Astrocyte of the cerebellum (primary cell): Measurements from ENCODE around the gene EEIG1.

Experiments
- DNase-seq: peaks from one replicate; pipeline ENCODE4 v3.0.0-alpha.2; 2011; ENCODE audit warnings: low read depth
- H3K4me3 ChIP-seq: 2 replicates; pipeline ENCODE4 v1.5.1; 2011; ENCODE audit warnings: mild to moderate bottlenecking, low read depth, low read length, moderate library complexity
- CTCF ChIP-seq: IDR thresholded peaks from 2 replicates; pipeline ENCODE4 v1.5.1; 2012; ENCODE audit warnings: low read length, low read depth, moderate library complexity, mild to moderate bottlenecking; ENCODE audit errors: missing control alignments
- in situ Hi-C: cut with HindIII; loops from 2 replicates; pipeline ENCODE4 v1.10.0; 2017; ENCODE audit warnings: low sequenced_read_pairs

The EEIG1 gene

DNA sequence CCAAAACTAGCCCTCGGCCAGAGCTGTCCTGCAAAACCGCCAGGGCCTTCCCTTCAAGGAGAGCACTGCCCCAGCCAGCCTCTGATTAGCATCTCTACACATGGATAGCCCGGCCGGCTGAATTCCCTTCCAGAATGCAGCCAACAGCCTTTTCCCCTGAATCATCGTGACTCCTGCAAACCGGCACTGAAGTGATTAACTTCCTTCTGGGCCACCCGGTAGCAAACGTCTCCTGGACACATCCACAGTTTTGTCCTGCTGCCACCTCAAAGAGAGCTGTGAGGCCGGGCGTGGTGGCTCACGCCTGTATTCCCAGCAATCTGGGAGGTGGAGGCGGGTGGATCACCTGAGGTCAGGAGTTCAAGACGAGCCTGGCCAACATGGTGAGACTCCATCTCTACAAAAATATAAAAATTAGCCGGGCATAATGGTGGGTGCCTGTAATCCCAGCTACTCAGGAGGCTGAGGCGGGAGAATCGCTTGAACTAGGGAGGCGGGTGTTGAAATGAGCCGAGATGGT, 21.1 kb upstream of the EEIG1 start:
- peak; percentile 57 for DNase-seq

DNA sequence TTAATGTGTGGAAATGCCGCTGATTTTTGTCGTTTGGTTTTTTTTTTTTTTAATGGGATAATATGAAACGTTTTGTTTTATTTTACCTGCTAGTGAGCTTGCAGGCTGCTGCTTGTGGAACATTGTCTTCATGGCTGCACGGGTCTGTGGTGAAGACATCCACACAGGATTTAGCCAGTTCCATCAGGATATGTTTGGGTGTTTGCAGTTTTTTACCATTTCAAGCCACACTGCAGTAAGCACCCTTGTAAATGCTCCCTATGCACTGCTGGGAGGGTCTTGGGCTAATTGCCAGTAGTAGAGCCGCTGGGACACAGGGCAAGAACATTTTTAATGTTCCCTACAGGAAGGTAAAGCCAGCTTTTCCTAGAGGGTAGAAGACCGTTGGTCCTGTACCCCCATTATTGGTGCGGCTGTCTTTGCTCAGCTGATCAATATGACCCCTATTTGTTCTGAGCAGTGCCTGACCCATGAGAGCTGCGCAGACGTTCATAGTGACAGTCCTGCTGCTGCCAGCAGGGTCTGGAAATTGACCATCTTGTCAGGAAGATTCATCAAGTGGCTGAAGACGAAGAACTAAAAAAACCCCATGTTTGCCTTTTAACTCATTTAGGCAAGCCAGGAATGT, 20.5 kb upstream of the EEIG1 start:
- no peak overlapping the region for H3K4me3 ChIP-seq
- in situ Hi-C loops = no loop called here
- no peak for DNase-seq
- TF ChIP-seq CTCF = no peak

More for the DNA sequence above, 21.1 kb upstream of the EEIG1 start:
- TF ChIP-seq CTCF = no peak
- in situ Hi-C loops = no loop called here
- no peak overlapping the region for H3K4me3 ChIP-seq

DNA sequence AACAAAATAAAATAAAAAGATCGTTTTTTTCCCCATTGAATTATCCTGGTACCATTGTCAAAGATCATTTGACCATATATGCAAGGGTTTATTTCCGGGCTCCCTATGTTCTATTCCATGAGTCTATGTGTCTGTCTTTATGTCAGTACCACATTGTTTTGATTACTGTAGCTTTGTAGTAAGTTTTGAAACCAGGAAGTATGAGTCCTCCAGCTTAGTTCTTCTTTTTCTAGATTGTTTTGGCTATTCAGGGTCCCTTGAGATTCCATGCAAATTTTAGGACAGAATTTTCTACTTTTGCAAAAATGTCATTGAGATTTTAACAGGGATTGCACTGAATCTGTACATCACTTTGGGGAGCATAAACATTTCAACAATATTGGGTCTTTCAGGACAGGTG, 18.7 kb upstream of the EEIG1 start:
- no peak overlapping the region for H3K4me3 ChIP-seq
- no peak for DNase-seq
- in situ Hi-C loops = no loop called here
- no peak for TF ChIP-seq CTCF

DNA sequence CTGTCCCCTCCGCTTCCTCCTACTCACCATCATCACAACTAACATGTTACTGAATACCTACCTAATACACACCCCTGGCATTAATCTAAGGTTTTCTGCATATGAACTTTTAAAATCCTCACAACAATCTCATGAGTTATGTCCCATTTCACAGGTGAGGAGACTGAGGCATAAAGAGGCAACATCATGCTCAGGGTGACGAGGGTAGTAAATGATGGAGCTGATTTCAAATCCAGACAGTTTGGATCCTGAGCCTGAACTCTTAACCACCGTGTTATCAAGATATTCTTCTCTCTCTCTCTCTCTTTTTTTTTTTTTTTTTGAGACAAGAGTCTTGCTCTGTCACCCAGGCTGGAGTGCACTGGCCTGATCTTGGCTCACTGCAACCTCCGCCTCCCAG, 12.9 kb upstream of the EEIG1 start:
- H3K4me3 ChIP-seq = no peak overlapping the region
- DNase-seq = no peak
- in situ Hi-C loops = no loop called here
- no peak for TF ChIP-seq CTCF

GRCh38 chr9:127991757-127992274, 11.0 kb upstream of the EEIG1 start:
- no peak overlapping the region for H3K4me3 ChIP-seq
- in situ Hi-C loops = no loop called here
- no peak for TF ChIP-seq CTCF
- DNase-seq = no peak

DNA sequence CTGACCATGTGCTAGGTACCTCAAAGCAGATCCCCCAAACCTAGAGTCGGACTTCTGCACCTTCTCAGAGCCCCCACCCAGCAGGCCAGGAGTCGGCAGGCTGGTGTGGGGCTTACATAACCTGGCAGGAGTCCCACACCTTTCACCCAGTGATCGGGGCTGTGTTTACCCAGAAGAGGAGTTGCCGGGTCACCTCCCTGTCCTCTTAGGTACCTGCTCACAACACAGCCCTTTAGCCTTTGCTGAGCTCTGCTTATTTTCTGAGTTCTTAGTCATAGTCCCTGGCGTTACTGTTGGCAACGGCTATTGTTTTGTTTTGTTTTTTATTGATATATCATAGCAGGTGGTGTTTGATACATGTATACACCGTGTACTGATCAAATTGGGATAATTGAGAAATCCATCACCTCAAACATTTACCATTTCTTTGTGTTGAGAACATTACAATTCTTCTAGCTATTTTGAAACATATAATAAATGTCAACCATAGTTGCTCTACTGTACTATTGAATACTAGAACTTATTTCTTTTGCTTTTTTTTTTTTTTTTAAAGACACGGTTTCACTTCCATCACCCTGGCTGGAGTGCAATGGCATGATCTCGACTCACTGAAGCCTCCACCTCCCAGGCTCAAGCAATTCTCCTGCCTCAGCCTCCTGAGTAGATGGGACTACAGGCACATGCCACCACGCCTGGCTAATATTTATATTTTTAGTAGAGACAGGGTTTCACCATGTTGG, 10.4 kb upstream of the EEIG1 start:
- in situ Hi-C loops = no loop called here
- no peak for TF ChIP-seq CTCF
- no peak overlapping the region for H3K4me3 ChIP-seq
- DNase-seq = no peak
